RWPE1 (cell line): ENCODE data around the gene IL17C.

ENCODE experiments used
- CTCF ChIA-PET: fragments of 350-600 bp; sonication (Branson Sonifier 250); formaldehyde crosslinking; extraction: SDS; loops from one replicate; lab custom pipeline; 2021; lab: Yijun Ruan, JAX
- POLR2A ChIA-PET: fragments of 400-600 bp; formaldehyde crosslinking; extraction: SDS; loops from one replicate; lab custom pipeline; 2020; ENCODE audit warnings: antibody characterized with exemption; ENCODE audit not compliant: low non-redundant PET; lab: Yijun Ruan, JAX
- DNase-seq: peaks from one replicate; pipeline ENCODE4 v3.0.0; 2012; ENCODE audit warnings: low spot score
- H3K27ac ChIP-seq: fragments of 450-650 bp; 2 replicates; pipeline ENCODE4 v1.5.1; 2017
- TF ChIP-seq, protein P1 (sequence below): fragments of 450-650 bp; conservative IDR thresholded peaks from 2 replicates; pipeline ENCODE4 v1.5.1; 2017; ENCODE audit warnings: low read depth, mild to moderate bottlenecking

The IL17C gene

DNA sequence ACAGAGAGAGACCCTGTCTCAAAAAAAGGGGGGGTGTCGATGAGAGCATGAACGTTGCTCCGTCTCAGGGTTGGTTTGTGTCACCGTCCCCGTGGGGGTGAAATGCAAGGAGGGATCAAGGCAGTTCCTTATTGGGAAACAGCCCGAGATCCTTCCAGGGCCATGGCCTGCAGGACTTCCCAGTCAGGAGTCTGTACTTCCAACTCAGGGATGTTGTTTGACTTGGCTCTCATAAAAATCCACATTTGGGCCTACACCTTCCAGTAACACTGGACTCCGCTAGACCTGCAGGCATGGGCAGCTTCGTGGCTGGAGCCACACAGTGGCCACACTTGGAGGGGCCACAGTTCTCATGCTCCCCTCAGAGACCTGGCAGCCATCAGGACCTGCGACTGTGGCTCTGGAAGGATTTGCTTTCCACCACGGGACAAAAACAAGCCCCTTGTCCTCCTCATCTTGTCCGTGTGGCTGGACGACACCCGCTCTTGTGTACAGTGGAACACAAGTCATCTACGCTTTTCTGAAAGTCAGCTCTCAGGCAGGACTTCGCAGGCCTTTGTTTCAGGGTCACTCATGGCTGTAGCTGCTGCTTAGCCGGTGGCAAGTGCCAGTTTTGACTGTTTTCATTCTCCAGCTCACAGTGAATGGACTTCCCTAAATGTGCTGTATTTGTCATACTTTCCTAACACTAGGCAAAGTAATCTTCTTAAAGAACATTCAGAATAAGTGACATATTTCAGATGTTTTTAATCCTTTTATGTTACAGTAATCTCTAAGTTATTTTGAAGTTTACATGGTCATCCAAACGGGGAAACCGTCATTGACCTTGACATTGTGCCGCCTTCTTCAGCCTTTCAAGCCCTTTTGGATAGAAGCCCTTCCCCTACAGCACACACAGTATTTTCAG lies 24.2 kb upstream of the IL17C start:
- no peak overlapping the region for H3K27ac ChIP-seq
- TF ChIP-seq, protein P1, sequence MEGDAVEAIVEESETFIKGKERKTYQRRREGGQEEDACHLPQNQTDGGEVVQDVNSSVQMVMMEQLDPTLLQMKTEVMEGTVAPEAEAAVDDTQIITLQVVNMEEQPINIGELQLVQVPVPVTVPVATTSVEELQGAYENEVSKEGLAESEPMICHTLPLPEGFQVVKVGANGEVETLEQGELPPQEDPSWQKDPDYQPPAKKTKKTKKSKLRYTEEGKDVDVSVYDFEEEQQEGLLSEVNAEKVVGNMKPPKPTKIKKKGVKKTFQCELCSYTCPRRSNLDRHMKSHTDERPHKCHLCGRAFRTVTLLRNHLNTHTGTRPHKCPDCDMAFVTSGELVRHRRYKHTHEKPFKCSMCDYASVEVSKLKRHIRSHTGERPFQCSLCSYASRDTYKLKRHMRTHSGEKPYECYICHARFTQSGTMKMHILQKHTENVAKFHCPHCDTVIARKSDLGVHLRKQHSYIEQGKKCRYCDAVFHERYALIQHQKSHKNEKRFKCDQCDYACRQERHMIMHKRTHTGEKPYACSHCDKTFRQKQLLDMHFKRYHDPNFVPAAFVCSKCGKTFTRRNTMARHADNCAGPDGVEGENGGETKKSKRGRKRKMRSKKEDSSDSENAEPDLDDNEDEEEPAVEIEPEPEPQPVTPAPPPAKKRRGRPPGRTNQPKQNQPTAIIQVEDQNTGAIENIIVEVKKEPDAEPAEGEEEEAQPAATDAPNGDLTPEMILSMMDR: no peak
- DNase-seq: no peak
- CTCF ChIA-PET: no interaction called here
- POLR2A ChIA-PET: no interaction called here

DNA sequence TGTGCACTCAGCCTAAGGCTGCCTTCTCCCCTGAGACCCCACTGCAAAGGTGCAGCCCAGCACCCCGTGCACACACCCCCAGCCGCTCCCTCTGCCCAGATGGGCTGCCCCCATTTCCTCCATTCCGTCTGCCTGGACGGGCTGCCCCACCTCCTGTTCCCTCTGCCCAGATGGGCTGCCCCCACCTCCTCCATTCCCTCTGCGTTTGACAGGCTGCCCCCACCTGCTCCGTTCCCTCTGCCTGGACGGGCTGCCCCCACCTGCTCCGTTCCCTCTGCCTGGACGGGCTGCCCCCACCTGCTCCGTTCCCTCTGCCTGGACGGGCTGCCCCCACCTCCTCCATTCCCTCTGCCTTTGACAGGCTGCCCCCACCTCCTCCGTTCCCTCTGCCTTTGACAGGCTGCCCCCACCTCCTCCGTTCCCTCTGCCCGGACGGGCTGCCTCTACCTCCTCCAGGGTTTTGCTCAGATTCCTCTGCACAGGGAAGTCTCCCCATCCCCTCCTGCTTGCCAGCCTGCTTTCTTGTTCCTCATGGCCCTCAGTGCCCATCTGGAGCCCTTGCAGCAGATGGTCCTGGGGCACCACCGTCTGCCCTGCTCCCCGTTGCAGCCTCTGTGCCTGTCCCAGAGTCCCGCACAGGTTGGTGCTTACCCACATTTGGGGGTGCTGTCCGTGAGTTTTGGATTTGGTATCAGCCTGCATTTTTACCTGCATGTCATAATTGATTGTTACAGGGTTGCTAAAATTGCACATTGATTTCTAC lies 23.4 kb upstream of the IL17C start:
- no peak for DNase-seq

DNA sequence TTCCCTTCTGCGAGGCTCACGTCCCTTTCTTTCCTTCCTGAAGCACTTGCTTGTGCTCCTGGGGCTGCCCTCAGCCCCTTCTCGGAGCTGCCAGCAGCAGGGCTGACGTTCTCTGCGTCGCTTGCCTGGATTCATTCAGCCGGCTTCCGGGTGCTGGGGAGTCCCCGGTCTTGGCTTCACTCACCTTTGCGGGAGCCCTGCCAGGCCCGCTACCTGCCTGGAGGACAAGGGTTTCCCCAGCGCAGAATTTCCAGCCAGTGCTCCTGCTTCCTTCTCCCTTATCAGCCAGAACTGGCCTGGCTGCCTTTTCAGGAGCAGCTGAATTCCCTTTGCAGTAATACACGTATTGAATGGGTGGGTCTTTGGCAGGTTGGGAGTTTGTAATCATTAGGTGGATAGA lies 22.1 kb upstream of the IL17C start:
- POLR2A ChIA-PET: no interaction called here

More for the DNA sequence above, 23.4 kb upstream of the IL17C start:
- POLR2A ChIA-PET: no interaction called here
- CTCF ChIA-PET: no interaction called here
- H3K27ac ChIP-seq: peak overlapping the region; percentile 14; the same call in 1 of the 2 replicates
- TF ChIP-seq, protein P1: no peak

DNA sequence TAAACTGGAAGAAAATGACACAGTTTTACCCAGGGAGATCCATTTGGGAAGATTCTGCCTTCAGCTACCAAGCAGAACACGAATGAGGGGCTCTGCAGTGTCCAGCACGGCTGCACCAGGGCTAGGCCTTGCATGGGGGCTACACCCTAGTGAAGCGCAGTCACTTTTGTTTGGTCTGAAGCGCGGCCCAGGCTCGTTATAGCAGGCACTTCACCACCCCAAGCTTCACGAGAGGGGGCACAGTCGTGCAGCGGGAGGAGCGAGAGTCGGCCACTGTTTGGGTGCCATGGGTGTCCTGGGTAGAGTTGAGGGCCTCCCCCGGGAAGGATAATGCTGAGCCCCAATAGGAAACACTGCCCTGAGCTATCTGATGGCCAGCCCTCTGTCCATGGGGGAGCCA lies 21.6 kb upstream of the IL17C start:
- ChIA-PET POLR2A (no interaction called here), CTCF (interaction anchor here (1.0 kb wide), 1 partner anchor 9 kb away, joined by 6 read pairs; no protein-coding TSS in a partner anchor)
- DNase-seq: no peak
- TF ChIP-seq, protein P1: no peak
- H3K27ac ChIP-seq: no peak overlapping the region

More for the DNA sequence above, 22.1 kb upstream of the IL17C start:
- TF ChIP-seq, protein P1: no peak
- H3K27ac ChIP-seq: peak overlapping the region; percentile 14
- DNase-seq: no peak
- CTCF ChIA-PET: no interaction called here

DNA sequence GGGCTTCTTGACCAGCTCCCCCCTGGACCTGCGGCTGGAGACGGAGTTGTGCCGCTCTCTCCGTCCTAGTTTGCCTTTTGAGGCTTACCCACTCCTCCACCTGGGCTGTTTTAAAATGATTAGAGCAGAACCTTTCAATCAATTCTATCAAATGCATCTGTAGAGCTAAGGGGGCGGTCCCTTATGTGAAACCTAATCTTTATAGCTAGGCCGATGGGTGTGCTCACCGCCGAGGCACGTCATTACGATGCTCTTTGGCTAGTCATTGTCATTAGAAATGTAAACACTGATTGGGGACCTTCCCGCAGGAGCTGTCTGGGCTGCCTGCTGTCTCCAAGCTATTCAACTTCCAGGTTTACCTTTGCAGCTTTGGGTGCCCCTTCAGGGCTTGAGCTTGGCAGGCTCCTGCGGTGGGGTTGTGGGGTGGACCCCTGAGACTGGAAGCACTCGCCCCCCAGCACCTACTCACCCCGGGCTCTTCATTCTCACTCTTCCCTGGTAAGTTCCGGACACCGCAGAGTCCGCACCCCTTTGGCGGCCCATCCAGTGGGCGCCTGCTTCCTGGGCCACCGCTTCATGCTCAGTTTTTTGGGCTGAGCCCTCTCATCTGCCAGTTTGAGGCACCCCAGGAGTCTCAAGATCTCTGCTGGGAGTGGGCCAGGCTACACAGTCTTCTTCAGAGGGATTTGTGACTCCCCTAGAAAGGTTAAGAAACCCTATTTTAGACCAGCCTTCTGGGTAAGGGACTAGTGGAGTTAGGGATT lies 20.9 kb upstream of the IL17C start:
- no peak overlapping the region for H3K27ac ChIP-seq
- POLR2A ChIA-PET: interaction anchor here (0.6 kb wide), 1 partner anchor 836 kb away, joined by 3 read pairs; no protein-coding TSS in a partner anchor
- TF ChIP-seq, protein P1: no peak
- DNase-seq: no peak
- CTCF ChIA-PET: interaction anchor here (1.0 kb wide), 1 partner anchor 10 kb away, joined by 6 read pairs; no protein-coding TSS in a partner anchor
